GM21381 (cell line): Measurements from ENCODE around the gene BAIAP2.
"Not testable (repeated sequence)": the region's sequence is repeated elsewhere in the genome, so short reads cannot be mapped to it uniquely, and the experiment has no call there.

Source experiments
- ATAC-seq: cut with Tn5 transposase; IDR thresholded peaks from one replicate; pipeline ENCODE4 v1.9.1; 2021; ENCODE audit warnings: mild to moderate bottlenecking, moderate library complexity; ENCODE audit not compliant: unreplicated experiment

BAIAP2 gene

DNA sequence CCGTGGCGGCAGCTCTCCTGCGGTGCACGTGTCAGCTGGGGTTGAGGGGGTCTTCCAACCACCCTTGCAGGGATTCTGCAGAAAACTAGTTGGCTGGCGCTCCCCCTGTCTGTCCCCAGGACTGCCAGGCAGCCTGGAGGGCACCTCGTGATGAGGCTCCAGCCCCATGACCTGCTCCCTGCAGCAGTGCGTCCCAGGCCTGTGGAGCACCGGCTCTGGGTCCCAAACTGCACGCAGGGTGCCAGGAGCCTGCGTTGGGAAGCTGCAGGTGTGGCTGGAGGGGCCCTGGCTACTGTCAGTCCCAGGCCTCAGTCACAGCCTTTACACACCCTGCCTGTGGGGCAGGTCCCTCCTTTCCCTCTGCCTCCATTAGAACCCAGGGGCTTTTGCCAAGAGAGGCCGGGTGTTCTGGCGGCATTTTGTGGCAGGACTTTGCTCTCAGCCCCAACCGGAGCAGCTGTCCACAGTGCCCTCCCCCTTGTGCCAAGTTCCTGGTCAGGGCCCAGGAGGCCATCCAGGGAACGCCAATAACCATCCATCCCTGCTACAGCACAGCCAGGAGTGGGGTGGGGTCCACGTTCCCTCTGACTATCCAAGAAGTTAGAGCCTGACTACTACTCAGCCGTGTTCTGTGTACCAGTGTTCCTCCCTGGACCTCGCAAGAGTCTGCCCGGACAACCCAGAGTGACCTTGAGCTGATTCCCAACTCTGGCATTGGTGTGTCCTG is 34.2 kb upstream of the BAIAP2 start:
- no peak for ATAC-seq

- no peak for ATAC-seq
Observed at GRCh38 chr17:81002013-81002384, 33.0 kb upstream of the BAIAP2 start.

- no peak for ATAC-seq
Observed at GRCh38 chr17:81002409-81003361, 32.3 kb upstream of the BAIAP2 start.

DNA sequence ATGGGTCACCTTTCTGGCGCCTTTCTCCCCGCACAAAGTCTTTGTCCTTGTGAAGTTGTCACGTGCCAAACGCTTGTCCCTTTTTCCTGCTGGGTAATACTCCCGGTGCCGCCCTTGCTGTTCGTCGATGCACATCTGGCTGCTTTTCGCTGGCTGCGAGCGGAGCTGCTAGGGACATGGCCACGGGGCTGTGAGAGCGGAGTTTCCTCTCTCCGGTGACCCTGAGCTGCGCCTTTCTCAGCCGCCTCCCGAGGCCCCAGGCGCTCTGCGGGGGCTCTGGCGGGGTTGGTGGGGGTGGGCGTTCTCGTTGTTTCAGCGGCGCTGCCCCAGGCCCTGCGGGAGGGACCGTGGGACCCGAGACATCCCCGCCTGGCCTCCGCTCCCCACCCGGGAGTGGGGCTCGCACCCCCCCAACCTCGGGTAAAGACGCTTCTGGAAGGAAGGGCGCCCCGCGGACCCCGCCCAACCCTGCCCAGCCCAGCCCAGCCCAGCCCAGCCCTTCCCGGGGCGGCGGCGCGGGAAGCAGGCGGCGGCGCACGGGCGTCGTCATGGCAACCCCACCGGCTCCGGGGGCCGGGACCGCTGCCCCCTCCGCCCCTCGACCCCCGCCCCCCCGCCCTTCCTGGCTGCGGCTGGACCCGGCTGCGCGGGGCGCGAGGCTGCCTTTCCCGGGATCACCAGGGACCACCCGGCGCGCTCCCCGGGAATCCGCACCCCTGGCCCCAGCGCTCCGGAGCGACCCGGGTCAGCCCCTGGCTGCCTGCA is 31.1 kb upstream of the BAIAP2 start:
- ATAC-seq, result no peak

DNA sequence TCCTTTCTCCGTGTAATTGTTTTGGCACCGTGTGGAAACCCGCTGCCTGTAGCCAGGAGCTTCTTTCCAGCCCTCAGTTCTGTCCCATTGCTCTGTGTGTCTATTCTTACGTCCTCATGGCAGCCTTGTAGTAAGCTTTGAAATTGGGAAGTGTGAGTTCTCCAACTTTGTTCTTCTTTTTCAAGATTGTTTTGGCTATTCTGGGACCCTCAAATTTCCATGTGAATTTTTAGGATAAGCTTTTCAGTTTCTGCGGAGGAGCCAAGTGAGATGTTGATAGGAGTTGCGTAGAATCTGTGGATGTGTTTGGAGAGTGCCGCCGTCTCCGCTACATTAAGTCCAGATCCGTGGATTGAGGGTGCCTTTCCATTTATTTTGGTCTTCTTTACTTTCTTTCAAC is 28.1 kb upstream of the BAIAP2 start:
- no peak for ATAC-seq

DNA sequence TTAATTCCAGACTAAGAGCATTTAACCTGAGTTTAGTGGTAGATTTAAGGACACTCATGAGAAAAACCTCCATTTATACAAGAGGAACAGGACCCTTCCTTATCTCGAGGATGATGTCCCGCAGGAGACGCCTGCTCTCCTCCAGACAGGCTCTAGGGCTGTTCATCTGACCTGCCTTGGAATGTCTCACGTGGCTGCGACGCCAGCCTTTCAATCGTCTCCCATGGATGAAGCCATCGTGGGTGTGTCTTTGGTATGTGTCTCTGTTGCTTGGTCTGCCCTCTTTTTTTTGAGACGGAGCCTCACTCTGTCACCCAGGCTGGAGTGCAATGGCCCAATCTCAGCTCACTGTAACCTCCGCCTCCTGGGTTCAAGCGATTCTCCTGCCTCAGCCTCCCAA is 26.8 kb upstream of the BAIAP2 start:
- ATAC-seq, result no peak

DNA sequence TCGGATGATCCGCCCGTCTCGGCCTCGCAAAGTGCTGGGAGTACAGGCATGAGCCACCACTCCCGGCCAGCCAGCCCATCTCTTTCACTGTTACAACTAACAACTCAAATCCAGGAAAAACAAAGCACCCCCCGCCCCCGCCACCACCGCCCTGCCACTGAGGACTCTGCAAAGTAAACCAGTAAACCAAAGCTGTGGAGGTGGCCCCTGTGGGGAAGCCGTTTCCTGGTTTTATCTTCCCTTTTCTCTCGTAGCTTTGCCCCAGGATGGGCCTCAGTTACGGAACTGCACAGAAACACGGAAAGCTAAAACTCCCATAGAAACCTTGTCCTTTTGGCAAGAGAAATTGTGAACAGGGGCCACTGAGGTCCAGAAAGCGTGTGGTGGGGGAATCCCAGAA is 25.8 kb upstream of the BAIAP2 start:
- ATAC-seq, result no peak

DNA sequence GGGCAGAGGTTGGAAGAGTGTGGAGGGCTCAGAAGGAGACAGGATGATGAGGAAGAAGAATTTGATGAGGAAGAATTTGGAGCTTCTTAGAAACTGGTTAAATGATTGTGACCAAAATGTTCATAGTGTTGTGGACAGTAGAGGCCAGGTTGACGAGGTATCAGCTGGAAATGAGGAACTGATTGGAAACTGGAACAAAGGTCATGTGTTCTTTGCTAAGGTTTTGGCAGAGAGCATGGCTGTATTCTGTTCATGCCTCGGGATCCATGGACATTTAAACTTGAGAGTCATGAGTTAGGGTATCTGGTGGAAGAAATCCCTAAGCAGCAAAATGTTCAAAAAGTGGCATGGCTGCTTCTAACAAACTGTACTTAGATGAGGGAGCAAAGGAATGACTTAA is 24.0 kb upstream of the BAIAP2 start:
- no peak for ATAC-seq

DNA sequence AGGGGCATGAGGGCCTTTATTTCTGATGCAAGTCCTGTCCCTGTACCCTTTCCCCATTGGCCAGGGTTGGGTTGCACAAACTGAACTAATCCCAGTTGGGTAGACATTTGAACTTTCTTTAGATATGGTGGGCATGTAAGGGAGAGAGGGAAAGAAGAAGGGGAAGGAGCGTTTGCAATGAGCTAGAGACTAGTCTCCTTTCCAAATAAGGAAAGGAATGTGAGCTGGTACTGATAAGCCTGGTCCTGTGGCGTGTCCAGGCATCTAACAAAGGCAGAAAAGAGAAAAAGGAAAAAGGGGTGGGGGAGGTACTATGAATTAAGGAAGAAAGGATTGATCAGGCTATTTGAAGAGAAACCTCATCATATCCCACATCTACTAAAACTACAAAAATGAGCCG is 23.0 kb upstream of the BAIAP2 start:
- no peak for ATAC-seq

- no peak for ATAC-seq
Observed at GRCh38 chr17:81012574-81013447, 22.1 kb upstream of the BAIAP2 start.

DNA sequence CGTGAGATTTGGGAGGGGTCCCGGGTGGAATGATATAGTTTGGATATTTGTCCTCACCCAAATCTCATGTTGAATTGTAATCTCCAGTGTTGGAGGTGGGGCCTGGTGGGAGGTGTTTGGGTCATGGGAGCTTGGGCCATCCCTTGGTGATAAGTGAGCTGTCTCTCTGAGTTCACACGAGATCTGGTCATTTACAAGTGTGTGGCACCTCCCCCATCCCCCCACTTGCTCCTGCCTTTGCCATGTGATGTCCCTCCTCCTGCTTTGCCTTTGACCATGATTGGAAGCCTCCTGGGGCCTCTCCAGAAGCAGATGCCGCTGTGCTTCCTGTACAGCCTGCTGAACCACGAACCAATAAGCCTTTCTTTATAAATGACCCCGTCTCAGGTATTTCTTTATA is 21.3 kb upstream of the BAIAP2 start:
- ATAC-seq, result no peak

DNA sequence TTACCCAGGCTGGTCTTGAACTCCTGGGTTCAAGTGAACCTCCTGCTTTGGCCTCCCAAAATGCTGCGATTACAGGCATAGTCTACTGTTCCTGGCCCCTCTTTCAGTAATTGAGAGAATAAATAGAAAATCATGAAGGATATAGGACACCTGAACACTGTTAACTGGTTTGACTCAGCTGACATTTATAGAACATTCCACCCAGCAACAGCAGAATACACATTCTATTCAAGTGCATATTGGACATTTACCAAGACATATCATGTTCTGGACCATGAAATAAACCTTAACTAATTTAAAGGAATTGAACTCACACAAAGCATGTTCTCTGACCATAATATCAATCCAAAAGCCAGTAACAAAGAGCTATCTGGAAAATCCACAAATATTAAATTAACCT is 19.8 kb upstream of the BAIAP2 start:
- ATAC-seq, result no peak

DNA sequence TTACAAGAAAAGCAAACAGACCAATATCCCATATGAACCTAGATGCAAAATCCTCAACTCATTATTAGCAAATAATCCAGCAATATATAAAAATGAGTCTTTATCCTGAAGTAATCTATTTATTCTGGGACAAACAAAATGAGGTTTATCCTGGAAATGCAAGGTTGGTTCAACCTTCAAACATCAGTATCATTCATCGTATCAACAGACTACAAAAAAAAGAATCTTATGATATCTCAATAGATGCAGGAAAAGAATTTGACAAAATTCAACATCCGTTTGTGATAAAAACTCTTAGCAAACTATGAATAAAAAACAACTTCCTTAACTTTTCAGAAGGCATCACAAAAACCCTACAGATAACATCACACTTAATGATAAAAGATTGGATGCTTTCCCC is 18.4 kb upstream of the BAIAP2 start:
- no peak for ATAC-seq

DNA sequence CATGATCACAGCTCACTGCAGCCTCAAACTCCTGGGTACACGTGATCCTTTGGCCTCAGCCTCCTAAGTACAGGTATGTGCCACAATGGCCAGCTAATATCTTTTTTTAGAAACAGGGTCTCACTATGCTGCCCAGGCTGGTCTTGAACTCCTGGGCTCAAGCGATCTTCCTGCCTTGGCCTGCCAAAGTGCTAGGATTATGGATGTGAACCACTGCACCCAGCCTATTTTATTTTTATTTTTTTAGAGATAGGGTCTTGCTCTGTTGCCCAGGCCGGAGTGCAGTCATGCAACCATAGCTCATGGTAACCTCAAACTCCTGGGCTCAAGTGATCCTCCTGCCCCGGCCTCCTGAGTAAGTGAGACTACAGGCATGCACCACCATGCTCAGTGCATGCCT is 17.6 kb upstream of the BAIAP2 start:
- ATAC-seq, result not testable (repeated sequence)

DNA sequence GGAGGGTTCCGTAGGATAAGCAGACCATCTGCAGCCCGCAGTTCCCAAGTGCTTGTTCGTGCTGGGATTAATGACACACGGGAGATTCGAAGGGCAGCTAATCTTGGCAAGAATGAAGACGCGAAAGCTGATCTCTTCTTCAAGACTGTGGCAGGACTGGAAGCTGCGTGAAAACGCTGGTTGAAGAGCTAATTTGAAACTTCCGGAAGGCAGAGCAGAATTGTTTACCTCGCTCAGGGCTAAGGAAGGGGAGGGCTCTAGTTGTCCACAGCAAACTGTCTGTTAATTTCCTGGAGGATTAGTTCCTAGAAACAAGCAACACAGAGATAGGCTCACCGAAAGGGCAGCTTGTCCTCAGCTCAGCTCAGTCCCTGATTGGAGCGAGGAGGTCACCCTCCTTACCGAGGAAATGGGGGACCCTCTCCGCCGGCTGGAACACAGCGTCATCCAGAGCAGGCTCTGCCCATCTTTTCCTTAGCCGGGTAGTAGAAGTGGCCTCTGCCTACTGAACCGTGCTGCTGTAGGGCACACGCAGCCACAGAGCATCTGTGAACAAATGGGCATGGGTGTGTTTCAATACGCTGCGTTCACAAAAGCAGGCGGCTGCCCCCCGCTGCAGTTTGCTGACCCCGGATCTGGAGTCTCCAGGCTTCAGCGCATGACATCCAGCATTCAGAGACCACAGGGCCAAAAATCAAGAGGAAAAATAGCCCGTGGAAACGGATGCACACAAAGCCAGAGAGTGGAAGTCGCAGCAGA is 16.7 kb upstream of the BAIAP2 start:
- no peak for ATAC-seq

DNA sequence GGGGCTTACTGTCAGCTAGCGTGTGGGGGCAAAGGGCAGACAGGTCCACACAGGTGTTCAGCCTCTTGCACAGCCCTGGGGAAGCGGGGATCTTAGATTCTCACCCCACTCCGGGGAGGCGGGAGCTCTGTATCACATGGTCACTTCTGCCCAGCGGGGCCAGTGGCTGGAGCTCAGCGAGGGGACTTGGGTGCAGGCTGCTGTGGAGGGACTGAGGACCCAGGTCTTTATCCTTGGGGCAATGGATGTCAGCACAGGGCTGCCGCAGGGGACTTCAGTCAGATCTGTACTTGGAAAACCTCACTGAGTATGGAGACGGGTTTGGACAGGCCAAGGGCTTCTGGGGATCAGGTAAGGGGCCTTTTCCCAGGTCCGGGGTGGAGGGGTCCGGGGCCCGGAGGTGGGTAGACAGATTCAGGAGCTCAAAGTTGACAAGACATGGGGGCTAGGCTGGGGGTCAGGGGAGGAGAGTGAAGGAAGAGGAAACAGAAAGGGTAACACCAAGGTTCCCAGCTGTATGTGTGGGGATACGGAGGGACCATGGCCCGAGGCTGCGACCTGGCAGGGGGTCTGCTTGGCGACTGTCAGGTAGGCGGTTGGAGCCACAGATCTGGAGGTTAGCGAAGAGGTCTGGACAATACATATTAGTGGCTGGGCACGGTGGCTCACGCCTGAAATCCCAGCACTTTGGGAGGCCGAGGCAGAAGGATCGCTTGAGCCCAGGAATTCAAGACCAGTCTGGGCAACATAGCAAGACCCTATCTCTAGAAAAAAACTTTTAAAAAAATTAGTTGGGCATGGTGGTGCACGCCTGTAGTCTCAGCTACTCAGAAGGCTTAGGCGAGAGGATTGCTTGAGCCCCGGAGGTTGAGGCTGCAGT is 15.1 kb upstream of the BAIAP2 start:
- no peak for ATAC-seq

- ATAC-seq, result no peak
Observed at GRCh38 chr17:81020443-81020766, 14.5 kb upstream of the BAIAP2 start.

DNA sequence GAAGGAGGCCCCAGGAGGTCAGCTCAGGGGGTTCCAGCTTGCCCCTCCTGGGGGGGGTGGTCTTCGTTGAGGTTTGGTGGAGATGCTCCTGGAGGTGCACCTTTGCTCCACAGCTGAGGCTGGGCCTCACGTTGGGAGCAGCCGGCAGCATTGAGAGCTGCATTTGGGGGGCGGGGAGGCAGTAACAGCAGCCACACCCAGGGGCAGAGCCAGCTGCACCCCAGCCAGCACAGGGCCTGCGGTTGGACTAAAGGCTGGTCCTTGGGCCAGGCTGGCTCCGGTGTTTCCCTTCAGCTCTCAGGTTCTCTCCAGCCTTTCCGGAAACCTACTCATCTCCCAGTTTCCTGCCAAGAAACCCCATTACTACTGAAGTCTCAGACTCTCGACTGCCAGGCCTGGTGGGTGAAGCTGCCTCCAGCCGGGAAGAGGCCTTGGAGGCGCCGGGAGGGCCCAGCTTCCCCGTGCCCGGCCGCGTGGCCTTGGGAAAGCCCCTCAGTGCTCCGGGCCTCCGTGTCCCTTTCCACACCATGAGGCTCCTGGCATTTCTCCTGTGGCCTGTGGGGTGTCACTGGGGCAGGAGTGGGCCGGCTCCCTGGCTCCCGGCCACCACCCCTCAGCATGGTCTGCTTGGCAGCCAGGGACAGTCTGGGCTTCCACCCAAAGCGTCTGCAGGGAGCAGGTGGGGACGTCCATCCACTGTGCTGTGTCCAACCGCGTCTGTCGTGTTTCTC is 14.0 kb upstream of the BAIAP2 start:
- no peak for ATAC-seq
